GM20000 (cell line): ENCODE measurements around the gene PIPOX.

Experiments
- DNase-seq: peaks from one replicate; pipeline ENCODE4 v3.0.0; 2012; ENCODE audit warnings: low spot score
- CTCF ChIP-seq: IDR thresholded peaks from 2 replicates; pipeline ENCODE4 v1.5.1; 2012; ENCODE audit warnings: mild to moderate bottlenecking, control low read depth; ENCODE audit errors: extremely low read depth, missing control alignments

The PIPOX gene

GRCh38 chr17:29069526-29070041 is 26.6 kb downstream of the PIPOX start:
- TF ChIP-seq CTCF: no peak
- no peak for DNase-seq

GRCh38 chr17:29070308-29070707 is 27.4 kb downstream of the PIPOX start:
- no peak for TF ChIP-seq CTCF
- no peak for DNase-seq

GRCh38 chr17:29070781-29071180 is 27.8 kb downstream of the PIPOX start:
- no peak for TF ChIP-seq CTCF
- DNase-seq: no peak

GRCh38 chr17:29071303-29071702 is 28.4 kb downstream of the PIPOX start:
- no peak for TF ChIP-seq CTCF
- DNase-seq: no peak

- no peak for TF ChIP-seq CTCF
- DNase-seq: no peak
These were observed 30.1 kb downstream of the PIPOX start for GRCh38 chr17:29073045-29073444.

GRCh38 chr17:29073520-29073919 is 30.6 kb downstream of the PIPOX start:
- TF ChIP-seq CTCF: no peak

GRCh38 chr17:29074488-29074887 is 31.5 kb downstream of the PIPOX start:
- DNase-seq: no peak
- TF ChIP-seq CTCF: no peak

More at GRCh38 chr17:29073520-29073919, 30.6 kb downstream of the PIPOX start:
- no peak for DNase-seq
